GM23338 (cell line): ENCODE data around the gene KCNH6. TPM values are rescaled to one million over a fixed set of nuclear protein-coding genes. Genes with fewer than 3 reads are reported as not detected.

Experiments
- ATAC-seq: fragments of 200-7000 bp; cut with Tn5 transposase; 3 replicates; pipeline ENCODE4 v1.9.1; 2020
- DNase-seq: peaks from one replicate; pipeline ENCODE4 v3.0.0-alpha.2; 2015; ENCODE audit warnings: low spot score
- H2AFZ ChIP-seq: fragments of 200-600 bp; sonication (generic); 2 replicates; pipeline ENCODE4 v1.8.0; 2016; ENCODE audit warnings: antibody characterized with exemption, mild to moderate bottlenecking, moderate library complexity
- H3F3A ChIP-seq: fragments of 200-600 bp; sonication (generic); replicated peaks from 2 replicates; pipeline ENCODE4 v1.8.0; 2017; ENCODE audit warnings: antibody characterized with exemption, mixed run types, low read depth
- H3K27ac ChIP-seq: fragments of 200-600 bp; sonication (generic); 2 replicates; pipeline ENCODE4 v1.6.1; 2016; ENCODE audit warnings: low read depth
- H3K27me3 ChIP-seq: fragments of 200-600 bp; sonication (generic); 2 replicates; pipeline ENCODE4 v1.8.0; 2016; ENCODE audit warnings: mild to moderate bottlenecking, mixed run types, moderate library complexity; ENCODE audit not compliant: insufficient read depth
- H3K36me3 ChIP-seq: fragments of 200-600 bp; sonication (generic); 2 replicates; pipeline ENCODE4 v1.8.0; 2016; ENCODE audit warnings: mild to moderate bottlenecking; ENCODE audit not compliant: insufficient read depth
- H3K4me1 ChIP-seq: fragments of 200-600 bp; sonication (generic); 2 replicates; pipeline ENCODE4 v1.8.0; 2016; ENCODE audit warnings: mild to moderate bottlenecking, moderate library complexity; ENCODE audit not compliant: insufficient read depth
- H3K4me2 ChIP-seq: fragments of 200-600 bp; sonication (generic); 2 replicates; pipeline ENCODE4 v1.7.1; 2017; ENCODE audit warnings: mixed run types
- H3K4me3 ChIP-seq: fragments of 200-600 bp; sonication (generic); 2 replicates; pipeline ENCODE4 v1.6.1; 2016; ENCODE audit warnings: mixed run types
- H3K79me2 ChIP-seq: fragments of 200-600 bp; sonication (generic); replicated peaks from 2 replicates; pipeline ENCODE4 v1.8.0; 2017; ENCODE audit warnings: mild to moderate bottlenecking; ENCODE audit not compliant: insufficient read depth
- H3K9me2 ChIP-seq: fragments of 200-600 bp; sonication (generic); 2 replicates; pipeline ENCODE4 v1.8.0; 2017; ENCODE audit not compliant: insufficient read depth
- H4K20me1 ChIP-seq: fragments of 200-600 bp; sonication (generic); replicated peaks from 2 replicates; pipeline ENCODE4 v1.8.0; 2017; ENCODE audit warnings: mild to moderate bottlenecking; ENCODE audit not compliant: insufficient read depth
- H3K27ac Mint-ChIP-seq: 2 replicates; pipeline ENCODE4 v1.8.0; 2020; ENCODE audit warnings: inconsistent platforms, mild to moderate bottlenecking, moderate library complexity, mixed read lengths
- H3K27me3 Mint-ChIP-seq: 3 replicates; pipeline ENCODE4 v1.8.0; 2022; ENCODE audit warnings: low read depth, mild to moderate bottlenecking, moderate library complexity, mixed read lengths, inconsistent platforms; ENCODE audit not compliant: insufficient read depth, poor library complexity
- H3K36me3 Mint-ChIP-seq: 3 replicates; pipeline ENCODE4 v1.8.0; 2021; ENCODE audit warnings: low read depth, mild to moderate bottlenecking, inconsistent platforms, moderate library complexity, mixed read lengths
- H3K4me1 Mint-ChIP-seq: 3 replicates; pipeline ENCODE4 v1.8.0; 2020; ENCODE audit warnings: mild to moderate bottlenecking, inconsistent platforms, mixed read lengths
- H3K4me3 Mint-ChIP-seq: 3 replicates; pipeline ENCODE4 v1.8.0; 2021; ENCODE audit warnings: moderate library complexity, mild to moderate bottlenecking, inconsistent platforms, mixed read lengths
- H3K9me3 Mint-ChIP-seq: 3 replicates; pipeline ENCODE4 v1.8.0; 2020; ENCODE audit warnings: moderate library complexity, mild to moderate bottlenecking, inconsistent platforms, mixed read lengths
- EZH2 ChIP-seq: fragments of 200-600 bp; sonication (generic); IDR thresholded peaks from one replicate; pipeline ENCODE4 v1.8.0; 2017; ENCODE audit warnings: antibody characterized with exemption, mild to moderate bottlenecking, low read depth; ENCODE audit not compliant: unreplicated experiment
- EZH2phosphoT487 ChIP-seq: fragments of 200-600 bp; sonication (generic); IDR thresholded peaks from one replicate; pipeline ENCODE4 v1.8.1; 2018; ENCODE audit warnings: antibody characterized with exemption; ENCODE audit not compliant: unreplicated experiment
- JUNB ChIP-seq: IDR thresholded peaks from one replicate; pipeline ENCODE4 v1.6.1; 2016; ENCODE audit warnings: antibody characterized with exemption; ENCODE audit not compliant: unreplicated experiment
- NANOG ChIP-seq: IDR thresholded peaks from 2 replicates; pipeline ENCODE4 v1.6.1; 2016; ENCODE audit warnings: antibody characterized with exemption, borderline replicate concordance
- STAT1 ChIP-seq: IDR thresholded peaks from one replicate; pipeline ENCODE4 v1.6.1; 2016; ENCODE audit warnings: antibody characterized with exemption; ENCODE audit not compliant: unreplicated experiment
- polyA plus RNA-seq: library from polyadenylated mRNA; unstranded; fragments of >200 nt; fragmentation: Nextera tagmentation; extraction: Ambion mirVana; gene quantifications from 2 replicates; pipeline ENCODE4 v1.2.1, GENCODE V29; 2016
- total RNA-seq: library from RNA; depleted of rRNA; stranded (reverse); fragments of >200 nt; shearing (Covaris generic); gene quantifications from 2 replicates; pipeline ENCODE4 v1.2.3, GENCODE V29; 2014
- TF ChIP-seq, protein P1 (sequence below): IDR thresholded peaks from one replicate; pipeline ENCODE4 v1.6.1; 2018; ENCODE audit warnings: antibody characterized with exemption; ENCODE audit not compliant: unreplicated experiment
- TF ChIP-seq, protein P2 (sequence below): fragments of 250-450 bp; sonication (Bioruptor Pico); IDR thresholded peaks from 2 replicates; pipeline ENCODE4 v1.5.0; 2020; ENCODE audit warnings: mild to moderate bottlenecking, moderate library complexity
- TF ChIP-seq, protein P3 (sequence below), 2 experiments: fragments of 200-600 bp in 1 of 2; sonication (generic) in 1 of 2; conservative IDR thresholded peaks; 2 replicates each; pipeline versions ENCODE4 v1.5.1 to v1.6.1; 2016 to 2017; ENCODE audit warnings: antibody characterized with exemption in 2 of 2, low read depth in 2 of 2, mild to moderate bottlenecking in 2 of 2, moderate library complexity in 1 of 2
- TF ChIP-seq, protein P4 (sequence below): IDR thresholded peaks from 2 replicates; pipeline ENCODE4 v1.6.1; 2016; ENCODE audit warnings: antibody characterized with exemption

Gene KCNH6
- total and polyA plus RNA-seq, 2 experiments from 2014 or later: 1.3 to 2.8 TPM

DNA sequence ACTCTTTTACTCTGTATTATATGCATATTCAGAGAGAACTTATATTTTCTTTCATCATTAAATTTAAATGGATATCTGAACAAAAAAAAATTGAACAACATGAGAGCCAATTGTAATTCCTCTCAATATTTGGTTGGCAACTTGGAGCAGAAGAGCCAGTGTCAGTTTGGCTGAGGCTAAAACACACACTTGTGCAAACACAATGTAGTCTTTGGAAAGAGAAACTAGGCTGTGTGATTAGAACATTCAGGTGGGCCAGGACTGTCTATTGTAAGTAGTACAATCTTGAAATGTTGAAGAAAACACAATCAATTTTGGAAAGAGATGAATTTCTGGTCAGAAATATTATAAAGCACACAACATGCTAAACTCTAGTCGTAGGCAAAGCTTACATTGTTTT, 44.1 kb downstream of the KCNH6 start (continued):
- TF ChIP-seq, protein P1, sequence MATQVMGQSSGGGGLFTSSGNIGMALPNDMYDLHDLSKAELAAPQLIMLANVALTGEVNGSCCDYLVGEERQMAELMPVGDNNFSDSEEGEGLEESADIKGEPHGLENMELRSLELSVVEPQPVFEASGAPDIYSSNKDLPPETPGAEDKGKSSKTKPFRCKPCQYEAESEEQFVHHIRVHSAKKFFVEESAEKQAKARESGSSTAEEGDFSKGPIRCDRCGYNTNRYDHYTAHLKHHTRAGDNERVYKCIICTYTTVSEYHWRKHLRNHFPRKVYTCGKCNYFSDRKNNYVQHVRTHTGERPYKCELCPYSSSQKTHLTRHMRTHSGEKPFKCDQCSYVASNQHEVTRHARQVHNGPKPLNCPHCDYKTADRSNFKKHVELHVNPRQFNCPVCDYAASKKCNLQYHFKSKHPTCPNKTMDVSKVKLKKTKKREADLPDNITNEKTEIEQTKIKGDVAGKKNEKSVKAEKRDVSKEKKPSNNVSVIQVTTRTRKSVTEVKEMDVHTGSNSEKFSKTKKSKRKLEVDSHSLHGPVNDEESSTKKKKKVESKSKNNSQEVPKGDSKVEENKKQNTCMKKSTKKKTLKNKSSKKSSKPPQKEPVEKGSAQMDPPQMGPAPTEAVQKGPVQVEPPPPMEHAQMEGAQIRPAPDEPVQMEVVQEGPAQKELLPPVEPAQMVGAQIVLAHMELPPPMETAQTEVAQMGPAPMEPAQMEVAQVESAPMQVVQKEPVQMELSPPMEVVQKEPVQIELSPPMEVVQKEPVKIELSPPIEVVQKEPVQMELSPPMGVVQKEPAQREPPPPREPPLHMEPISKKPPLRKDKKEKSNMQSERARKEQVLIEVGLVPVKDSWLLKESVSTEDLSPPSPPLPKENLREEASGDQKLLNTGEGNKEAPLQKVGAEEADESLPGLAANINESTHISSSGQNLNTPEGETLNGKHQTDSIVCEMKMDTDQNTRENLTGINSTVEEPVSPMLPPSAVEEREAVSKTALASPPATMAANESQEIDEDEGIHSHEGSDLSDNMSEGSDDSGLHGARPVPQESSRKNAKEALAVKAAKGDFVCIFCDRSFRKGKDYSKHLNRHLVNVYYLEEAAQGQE: no peak

DNA sequence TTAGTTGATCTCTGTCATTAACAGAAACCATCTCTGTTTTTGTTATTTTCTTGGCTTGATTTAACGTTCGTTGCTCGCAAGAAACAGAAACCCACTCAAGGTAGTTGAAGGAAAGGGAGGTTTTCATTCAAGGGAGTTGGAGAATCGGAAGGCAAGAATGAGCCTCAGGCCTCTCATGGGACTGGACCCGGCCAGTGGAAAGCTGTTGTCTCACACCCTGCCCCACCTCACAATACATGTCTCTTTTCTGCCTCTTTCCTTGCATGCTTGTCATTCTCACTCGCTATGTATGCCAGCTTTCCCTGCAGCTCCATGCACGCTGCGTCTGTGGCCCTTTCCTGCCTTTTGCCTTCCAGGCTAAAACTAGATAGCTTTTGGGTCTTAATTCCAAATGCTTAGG, 45.4 kb downstream of the KCNH6 start:
- Mint-ChIP-seq H3K36me3 (no peaks in the 10 kb centered on the region), H3K9me3 (no peaks in the 10 kb centered on the region), H3K27ac (no peak overlapping the region), H3K4me1 (no peaks in the 10 kb centered on the region), H3K4me3 (no peak overlapping the region), H3K27me3 (peaks cover 3% of the 10 kb centered on the region)
- H3K4me2 ChIP-seq: no peak overlapping the region
- no peak overlapping the region for H2AFZ ChIP-seq
- no peaks in the 10 kb centered on the region; the same call in 1 of the 2 replicates for H3F3A ChIP-seq
- H3K27me3 ChIP-seq: no peaks in the 10 kb centered on the region
- H3K36me3 ChIP-seq: no peaks in the 10 kb centered on the region
- ATAC-seq (no peak), DNase-seq (no peak)
- no peaks in the 10 kb centered on the region for H3K4me1 ChIP-seq
- no peaks in the 10 kb centered on the region for H3K9me2 ChIP-seq
- H3K79me2 ChIP-seq: peaks cover 93% of the 10 kb centered on the region
- no peak overlapping the region for H3K4me3 ChIP-seq
- peak overlapping the region; percentile 24; the same call in 1 of the 2 replicates for H3K27ac ChIP-seq
- peaks cover 26% of the 10 kb centered on the region for H4K20me1 ChIP-seq
- no peak for TF ChIP-seq STAT1
- TF ChIP-seq JUNB: no peak
- TF ChIP-seq NANOG: no peak
- no peak for TF ChIP-seq EZH2
- no peak for TF ChIP-seq EZH2phosphoT487
- TF ChIP-seq, protein P2, sequence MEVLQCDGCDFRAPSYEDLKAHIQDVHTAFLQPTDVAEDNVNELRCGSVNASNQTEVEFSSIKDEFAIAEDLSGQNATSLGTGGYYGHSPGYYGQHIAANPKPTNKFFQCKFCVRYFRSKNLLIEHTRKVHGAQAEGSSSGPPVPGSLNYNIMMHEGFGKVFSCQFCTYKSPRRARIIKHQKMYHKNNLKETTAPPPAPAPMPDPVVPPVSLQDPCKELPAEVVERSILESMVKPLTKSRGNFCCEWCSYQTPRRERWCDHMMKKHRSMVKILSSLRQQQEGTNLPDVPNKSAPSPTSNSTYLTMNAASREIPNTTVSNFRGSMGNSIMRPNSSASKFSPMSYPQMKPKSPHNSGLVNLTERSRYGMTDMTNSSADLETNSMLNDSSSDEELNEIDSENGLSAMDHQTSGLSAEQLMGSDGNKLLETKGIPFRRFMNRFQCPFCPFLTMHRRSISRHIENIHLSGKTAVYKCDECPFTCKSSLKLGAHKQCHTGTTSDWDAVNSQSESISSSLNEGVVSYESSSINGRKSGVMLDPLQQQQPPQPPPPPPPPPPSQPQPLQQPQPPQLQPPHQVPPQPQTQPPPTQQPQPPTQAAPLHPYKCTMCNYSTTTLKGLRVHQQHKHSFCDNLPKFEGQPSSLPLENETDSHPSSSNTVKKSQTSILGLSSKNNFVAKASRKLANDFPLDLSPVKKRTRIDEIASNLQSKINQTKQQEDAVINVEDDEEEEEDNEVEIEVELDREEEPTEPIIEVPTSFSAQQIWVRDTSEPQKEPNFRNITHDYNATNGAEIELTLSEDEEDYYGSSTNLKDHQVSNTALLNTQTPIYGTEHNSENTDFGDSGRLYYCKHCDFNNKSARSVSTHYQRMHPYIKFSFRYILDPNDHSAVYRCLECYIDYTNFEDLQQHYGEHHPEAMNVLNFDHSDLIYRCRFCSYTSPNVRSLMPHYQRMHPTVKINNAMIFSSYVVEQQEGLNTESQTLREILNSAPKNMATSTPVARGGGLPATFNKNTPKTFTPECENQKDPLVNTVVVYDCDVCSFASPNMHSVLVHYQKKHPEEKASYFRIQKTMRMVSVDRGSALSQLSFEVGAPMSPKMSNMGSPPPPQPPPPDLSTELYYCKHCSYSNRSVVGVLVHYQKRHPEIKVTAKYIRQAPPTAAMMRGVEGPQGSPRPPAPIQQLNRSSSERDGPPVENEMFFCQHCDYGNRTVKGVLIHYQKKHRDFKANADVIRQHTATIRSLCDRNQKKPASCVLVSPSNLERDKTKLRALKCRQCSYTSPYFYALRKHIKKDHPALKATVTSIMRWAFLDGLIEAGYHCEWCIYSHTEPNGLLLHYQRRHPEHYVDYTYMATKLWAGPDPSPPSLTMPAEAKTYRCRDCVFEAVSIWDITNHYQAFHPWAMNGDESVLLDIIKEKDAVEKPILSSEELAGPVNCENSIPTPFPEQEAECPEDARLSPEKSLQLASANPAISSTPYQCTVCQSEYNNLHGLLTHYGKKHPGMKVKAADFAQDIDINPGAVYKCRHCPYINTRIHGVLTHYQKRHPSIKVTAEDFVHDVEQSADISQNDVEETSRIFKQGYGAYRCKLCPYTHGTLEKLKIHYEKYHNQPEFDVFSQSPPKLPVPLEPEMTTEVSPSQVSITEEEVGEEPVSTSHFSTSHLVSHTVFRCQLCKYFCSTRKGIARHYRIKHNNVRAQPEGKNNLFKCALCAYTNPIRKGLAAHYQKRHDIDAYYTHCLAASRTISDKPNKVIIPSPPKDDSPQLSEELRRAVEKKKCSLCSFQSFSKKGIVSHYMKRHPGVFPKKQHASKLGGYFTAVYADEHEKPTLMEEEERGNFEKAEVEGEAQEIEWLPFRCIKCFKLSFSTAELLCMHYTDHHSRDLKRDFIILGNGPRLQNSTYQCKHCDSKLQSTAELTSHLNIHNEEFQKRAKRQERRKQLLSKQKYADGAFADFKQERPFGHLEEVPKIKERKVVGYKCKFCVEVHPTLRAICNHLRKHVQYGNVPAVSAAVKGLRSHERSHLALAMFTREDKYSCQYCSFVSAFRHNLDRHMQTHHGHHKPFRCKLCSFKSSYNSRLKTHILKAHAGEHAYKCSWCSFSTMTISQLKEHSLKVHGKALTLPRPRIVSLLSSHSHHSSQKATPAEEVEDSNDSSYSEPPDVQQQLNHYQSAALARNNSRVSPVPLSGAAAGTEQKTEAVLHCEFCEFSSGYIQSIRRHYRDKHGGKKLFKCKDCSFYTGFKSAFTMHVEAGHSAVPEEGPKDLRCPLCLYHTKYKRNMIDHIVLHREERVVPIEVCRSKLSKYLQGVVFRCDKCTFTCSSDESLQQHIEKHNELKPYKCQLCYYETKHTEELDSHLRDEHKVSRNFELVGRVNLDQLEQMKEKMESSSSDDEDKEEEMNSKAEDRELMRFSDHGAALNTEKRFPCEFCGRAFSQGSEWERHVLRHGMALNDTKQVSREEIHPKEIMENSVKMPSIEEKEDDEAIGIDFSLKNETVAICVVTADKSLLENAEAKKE (CRISPR knock-in tag): no peak
- TF ChIP-seq, protein P3, sequence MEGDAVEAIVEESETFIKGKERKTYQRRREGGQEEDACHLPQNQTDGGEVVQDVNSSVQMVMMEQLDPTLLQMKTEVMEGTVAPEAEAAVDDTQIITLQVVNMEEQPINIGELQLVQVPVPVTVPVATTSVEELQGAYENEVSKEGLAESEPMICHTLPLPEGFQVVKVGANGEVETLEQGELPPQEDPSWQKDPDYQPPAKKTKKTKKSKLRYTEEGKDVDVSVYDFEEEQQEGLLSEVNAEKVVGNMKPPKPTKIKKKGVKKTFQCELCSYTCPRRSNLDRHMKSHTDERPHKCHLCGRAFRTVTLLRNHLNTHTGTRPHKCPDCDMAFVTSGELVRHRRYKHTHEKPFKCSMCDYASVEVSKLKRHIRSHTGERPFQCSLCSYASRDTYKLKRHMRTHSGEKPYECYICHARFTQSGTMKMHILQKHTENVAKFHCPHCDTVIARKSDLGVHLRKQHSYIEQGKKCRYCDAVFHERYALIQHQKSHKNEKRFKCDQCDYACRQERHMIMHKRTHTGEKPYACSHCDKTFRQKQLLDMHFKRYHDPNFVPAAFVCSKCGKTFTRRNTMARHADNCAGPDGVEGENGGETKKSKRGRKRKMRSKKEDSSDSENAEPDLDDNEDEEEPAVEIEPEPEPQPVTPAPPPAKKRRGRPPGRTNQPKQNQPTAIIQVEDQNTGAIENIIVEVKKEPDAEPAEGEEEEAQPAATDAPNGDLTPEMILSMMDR (conservative IDR thresholded peaks at IDR 0.05; ENCODE audit: low read depth in 2 of 2): no peak
- TF ChIP-seq, protein P4, sequence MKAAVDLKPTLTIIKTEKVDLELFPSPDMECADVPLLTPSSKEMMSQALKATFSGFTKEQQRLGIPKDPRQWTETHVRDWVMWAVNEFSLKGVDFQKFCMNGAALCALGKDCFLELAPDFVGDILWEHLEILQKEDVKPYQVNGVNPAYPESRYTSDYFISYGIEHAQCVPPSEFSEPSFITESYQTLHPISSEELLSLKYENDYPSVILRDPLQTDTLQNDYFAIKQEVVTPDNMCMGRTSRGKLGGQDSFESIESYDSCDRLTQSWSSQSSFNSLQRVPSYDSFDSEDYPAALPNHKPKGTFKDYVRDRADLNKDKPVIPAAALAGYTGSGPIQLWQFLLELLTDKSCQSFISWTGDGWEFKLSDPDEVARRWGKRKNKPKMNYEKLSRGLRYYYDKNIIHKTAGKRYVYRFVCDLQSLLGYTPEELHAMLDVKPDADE: no peak
